22Rv1 (cell line): ENCODE measurements around the gene MRLN.

ENCODE experiments used
- ZFX ChIP-seq: fragments of 450-650 bp; IDR thresholded peaks from 2 replicates; pipeline ENCODE4 v1.6.1; 2017; ENCODE audit warnings: antibody characterized with exemption, borderline replicate concordance
- TF ChIP-seq, protein P1 (sequence below): fragments of 450-650 bp; IDR thresholded peaks from 2 replicates; pipeline ENCODE4 v1.5.1; 2017; ENCODE audit warnings: mild to moderate bottlenecking

DNA sequence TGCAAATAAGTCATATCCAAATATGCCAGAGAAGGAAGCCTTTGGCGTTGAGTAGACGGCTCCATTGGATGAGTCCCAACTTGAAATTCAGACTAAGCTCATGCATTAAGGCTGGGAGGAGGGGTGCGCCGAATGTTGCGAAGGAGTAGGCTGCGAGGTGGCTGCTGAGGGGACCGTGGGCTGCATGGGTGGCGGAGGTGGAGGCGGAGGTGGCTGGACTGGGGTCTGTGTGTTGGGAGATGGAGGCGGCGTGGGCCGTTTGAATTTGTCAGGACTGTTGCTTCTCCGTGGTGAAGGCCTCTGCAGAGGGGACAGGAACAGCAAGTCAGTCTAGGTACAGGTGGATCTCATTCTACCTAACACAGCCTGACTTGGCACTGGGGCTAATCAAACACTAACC is 39.6 kb upstream of the MRLN start:
- TF ChIP-seq, protein P1, sequence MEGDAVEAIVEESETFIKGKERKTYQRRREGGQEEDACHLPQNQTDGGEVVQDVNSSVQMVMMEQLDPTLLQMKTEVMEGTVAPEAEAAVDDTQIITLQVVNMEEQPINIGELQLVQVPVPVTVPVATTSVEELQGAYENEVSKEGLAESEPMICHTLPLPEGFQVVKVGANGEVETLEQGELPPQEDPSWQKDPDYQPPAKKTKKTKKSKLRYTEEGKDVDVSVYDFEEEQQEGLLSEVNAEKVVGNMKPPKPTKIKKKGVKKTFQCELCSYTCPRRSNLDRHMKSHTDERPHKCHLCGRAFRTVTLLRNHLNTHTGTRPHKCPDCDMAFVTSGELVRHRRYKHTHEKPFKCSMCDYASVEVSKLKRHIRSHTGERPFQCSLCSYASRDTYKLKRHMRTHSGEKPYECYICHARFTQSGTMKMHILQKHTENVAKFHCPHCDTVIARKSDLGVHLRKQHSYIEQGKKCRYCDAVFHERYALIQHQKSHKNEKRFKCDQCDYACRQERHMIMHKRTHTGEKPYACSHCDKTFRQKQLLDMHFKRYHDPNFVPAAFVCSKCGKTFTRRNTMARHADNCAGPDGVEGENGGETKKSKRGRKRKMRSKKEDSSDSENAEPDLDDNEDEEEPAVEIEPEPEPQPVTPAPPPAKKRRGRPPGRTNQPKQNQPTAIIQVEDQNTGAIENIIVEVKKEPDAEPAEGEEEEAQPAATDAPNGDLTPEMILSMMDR: no peak
- TF ChIP-seq ZFX: no peak
